Adrenal gland (tissue), 12 donors: ENCODE data around the gene REPS2. TPM values are rescaled to one million over a fixed set of nuclear protein-coding genes. Genes with fewer than 3 reads are reported as not detected.

Source experiments
- DNase-seq, 7 donors: peaks; one replicate each; pipeline ENCODE4 v3.0.0-alpha.2; 2019 to 2020
- H3K27ac ChIP-seq, 5 donors: fragments of 200-600 bp; sonication (generic) in 4 of 5; 1 replicate in 3 of 5; 2 replicates in 2 of 5; pipeline versions ENCODE4 v1.5.1 to v1.8.0; 2016 to 2020; ENCODE audit warnings: mild to moderate bottlenecking in 1 of 5
- H3K27me3 ChIP-seq: fragments of 200-600 bp; 2 replicates; pipeline ENCODE4 v1.8.0; 2021
- H3K36me3 ChIP-seq, 2 donors: fragments of 200-600 bp; replicated peaks in 1 of 2; 1 replicate in 1 of 2; 2 replicates in 1 of 2; pipeline versions ENCODE4 v1.5.1 to v1.8.0; 2018 to 2022
- H3K4me1 ChIP-seq, 2 donors: fragments of 200-600 bp; replicated peaks in 1 of 2; 1 replicate in 1 of 2; 2 replicates in 1 of 2; pipeline versions ENCODE4 v1.5.1 to v1.8.0; 2018 to 2021
- H3K4me3 ChIP-seq, 4 donors: fragments of 200-600 bp; sonication (generic) in 3 of 4; one replicate each; pipeline ENCODE4 v1.5.1; 2016 to 2018
- H3K9me3 ChIP-seq, 3 donors: fragments of 200-600 bp; sonication (generic) in 1 of 3; replicated peaks in 1 of 3; 1 replicate in 2 of 3; 2 replicates in 1 of 3; pipeline versions ENCODE4 v1.5.1 to v1.8.0; 2016 to 2021
- CTCF ChIP-seq, 6 experiments: fragments of 450-650 bp in 4 of 6; fragments of 200-600 bp in 2 of 6; sonication (generic) in 1 of 6; IDR thresholded peaks; 1 replicate in 5 of 6; 2 replicates in 1 of 6; pipeline versions ENCODE4 v1.5.1 to v1.8.0; 2016 to 2021; ENCODE audit warnings: antibody characterized with exemption in 6 of 6, mild to moderate bottlenecking in 2 of 6, moderate library complexity in 1 of 6
- POLR2A ChIP-seq, 2 donors: fragments of 450-650 bp; IDR thresholded peaks; one replicate each; pipeline ENCODE4 v1.6.1; 2017; ENCODE audit warnings: antibody characterized with exemption in 2 of 2, mild to moderate bottlenecking in 2 of 2, moderate library complexity in 1 of 2
- WGBS, 4 donors: extraction: QIAGEN DNeasy Blood & Tissue Kit in 2 of 4; methylation state at CpG; one replicate each; pipeline versions ENCODE4 v1.1.5 to v1.1.7; 2013 to 2017; 5-methylcytosine and 5-hydroxymethylcytosine counted together
- intact Hi-C, 2 donors: fragments of 100-400 bp; cut with DNase I; formaldehyde crosslinking; loops; one replicate each; pipeline versions ENCODE4 v1.14.1 to v1.15.0; 2022 to 2023
- polyA plus RNA-seq, 3 donors: library from polyadenylated mRNA; stranded (reverse); fragments of 200-250 nt in 2 of 3; fragments of 350-450 nt in 1 of 3; fragmentation: Illumina TruSeq in 1 of 3; extraction: RNeasy Lipid Tissue Mini Kit (QIAGEN cat#74804) in 1 of 3; gene quantifications; one replicate each; pipeline ENCODE4 v1.2.3, GENCODE V29; 2013 to 2014
- total RNA-seq, 9 donors: library from RNA; depleted of rRNA in 4 of 9; stranded (reverse); fragments of >200 nt in 4 of 9; fragments of 120-200 nt in 1 of 9; fragmentation: NEBNext Ultra II Directional in 1 of 9; extraction: Animal tissue kit (Norgen Biotek cat#: 25700) in 1 of 9; gene quantifications; one replicate each; pipeline versions ENCODE4 v1.1.0 to v1.2.4, GENCODE V29; 2013 to 2023
- donor health status: healthy with polysubstance abuse.
- donor health status: Bipolar disorder and iron deficiency.
- donor health status: DM: yes; HTN: yes; CAD: no.
- donor health status: DM: no; HTN: no; CAD: no.
- donor health status: DM: no; HTN: no; CAD: no.
- donor health status: DM: yes; HTN: yes; CAD: no.

The REPS2 gene
- total and polyA plus RNA-seq, 12 donors = 13.9 to 87.0 (median 41.3) TPM

DNA sequence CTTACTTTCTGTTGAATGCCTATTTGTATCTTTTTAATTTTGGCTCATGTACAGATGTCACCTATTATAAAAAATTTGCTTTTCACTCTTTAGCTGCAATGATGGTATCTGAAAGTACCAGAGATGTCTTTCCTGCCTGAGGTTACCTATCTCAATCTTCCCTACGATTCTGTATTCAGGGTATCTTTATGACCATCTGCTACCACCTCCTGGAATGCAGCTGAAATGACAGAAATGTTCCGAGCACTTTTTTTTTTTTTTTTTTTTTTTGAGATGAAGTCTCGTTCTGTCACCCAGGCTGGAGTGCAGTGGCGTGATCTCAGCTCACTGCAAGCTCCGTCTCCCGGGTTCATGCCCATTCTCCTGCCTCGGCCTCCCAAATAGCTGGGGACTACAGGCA lies 136.4 kb downstream of the REPS2 start:
- Histone ChIP-seq H3K4me3 (no peak overlapping the region), H3K27me3 (peaks cover 8% of the 10 kb centered on the region), H3K4me1 (peaks cover 6% of the 10 kb centered on the region in 2 donors), H3K27ac (no peak overlapping the region), H3K36me3 (no peaks in the 10 kb centered on the region), H3K9me3 (no peaks in the 10 kb centered on the region)
- 32 to 41% (median 34%) methylated on average over 7 of the region's 7 CpGs for WGBS, 4 donors
- peak in 1 of 7 donors; percentile 23 for DNase-seq
- intact Hi-C loops = no loop called here
- TF ChIP-seq POLR2A (IDR thresholded peaks at IDR 0.05) = no peak
- peak in 5 of 6 experiments; percentile 7 to 36 (median 15) for TF ChIP-seq CTCF (IDR thresholded peaks at IDR 0.05)

- WGBS, 4 donors = 82 to 94% (median 87%) methylated on average over 4 of the region's 4 CpGs
- no peak for TF ChIP-seq CTCF (IDR thresholded peaks at IDR 0.05)
- TF ChIP-seq POLR2A (IDR thresholded peaks at IDR 0.05) = no peak
- no peak for DNase-seq
- Histone ChIP-seq H3K27me3 (peaks cover 8% of the 10 kb centered on the region), H3K4me1 (no peaks in the 10 kb centered on the region), H3K27ac (no peak overlapping the region), H3K4me3 (no peak overlapping the region), H3K9me3 (no peaks in the 10 kb centered on the region), H3K36me3 (no peaks in the 10 kb centered on the region)
- intact Hi-C loops = no loop called here
These were observed 139.9 kb downstream of the REPS2 start for GRCh38 chrX:17086317-17086716.

DNA sequence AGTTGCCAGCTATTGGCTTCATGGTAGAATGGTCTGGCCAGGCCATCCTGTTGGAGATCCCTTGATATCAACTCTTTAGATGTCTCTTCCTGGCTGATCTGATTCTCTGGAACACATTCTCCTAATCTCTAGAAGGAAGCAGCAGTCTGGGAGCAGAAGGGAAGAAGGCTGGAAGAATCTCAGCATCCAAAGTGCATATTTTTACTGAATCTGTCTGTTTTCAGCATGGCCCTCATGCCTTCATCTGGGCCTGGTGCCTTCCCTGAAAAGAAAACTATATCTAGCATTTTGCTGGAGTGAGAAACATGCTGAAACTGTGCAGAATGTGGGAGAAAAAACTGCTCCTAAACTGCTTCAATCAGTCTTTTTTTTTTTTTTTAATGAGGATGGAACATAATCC lies 148.7 kb downstream of the REPS2 start:
- intact Hi-C loops = no loop called here
- no peaks in the 10 kb centered on the region for H3K4me1 ChIP-seq
- H3K27ac ChIP-seq = no peak overlapping the region
- no peak for DNase-seq
- TF ChIP-seq CTCF (IDR thresholded peaks at IDR 0.05) (no peak), POLR2A (IDR thresholded peaks at IDR 0.05) (no peak)
- no peaks in the 10 kb centered on the region for H3K36me3 ChIP-seq
- no peak overlapping the region for H3K4me3 ChIP-seq
- no peaks in the 10 kb centered on the region for H3K27me3 ChIP-seq
- H3K9me3 ChIP-seq = no peaks in the 10 kb centered on the region

DNA sequence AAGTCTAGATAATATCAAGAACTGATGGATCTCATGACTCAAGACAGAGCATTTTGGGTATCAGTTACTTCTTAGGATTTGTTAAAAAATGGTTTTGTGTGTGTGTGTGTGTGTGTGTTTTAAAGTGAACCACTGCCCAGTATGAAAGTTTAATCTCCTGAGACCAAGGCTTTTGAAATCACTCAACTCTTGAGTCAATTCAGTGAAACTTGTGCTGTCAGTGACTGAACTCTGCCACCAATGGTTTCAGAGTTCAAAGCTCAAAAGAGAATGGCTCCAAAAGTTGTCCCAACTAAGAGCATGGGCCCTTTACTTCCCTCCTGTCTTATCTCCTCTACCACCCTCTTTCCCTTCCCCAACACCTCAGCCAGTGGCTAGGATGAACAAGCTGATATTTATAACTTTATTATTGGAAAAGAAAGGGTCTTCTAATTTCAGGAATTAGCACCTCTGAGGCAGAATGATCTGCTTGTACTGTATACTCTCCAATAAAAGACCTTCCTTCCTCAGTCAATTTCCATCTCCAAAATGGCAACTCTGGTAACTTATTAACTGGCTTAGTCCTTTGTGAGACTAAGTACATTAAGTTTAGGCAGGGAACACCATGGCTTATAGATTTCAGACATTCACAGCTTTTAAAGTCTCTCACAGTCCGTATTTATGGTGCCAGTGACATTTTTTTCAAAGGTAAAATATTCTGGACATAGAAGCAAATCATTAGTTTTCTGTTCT lies 152.2 kb downstream of the REPS2 start:
- no peak for DNase-seq
- WGBS, 4 donors = 51 to 100% (median 72%) methylated on average over 1 of the region's 1 CpG
- no peaks in the 10 kb centered on the region for H3K9me3 ChIP-seq
- TF ChIP-seq CTCF (IDR thresholded peaks at IDR 0.05) (no peak), POLR2A (IDR thresholded peaks at IDR 0.05) (no peak)
- peaks cover 4% of the 10 kb centered on the region for H3K27me3 ChIP-seq
- no peaks in the 10 kb centered on the region for H3K36me3 ChIP-seq
- H3K27ac ChIP-seq = no peak overlapping the region
- no peak overlapping the region for H3K4me3 ChIP-seq
- intact Hi-C loops = no loop called here
- H3K4me1 ChIP-seq = no peaks in the 10 kb centered on the region
